ENCODE results near the gene OR8B3.

DNA sequence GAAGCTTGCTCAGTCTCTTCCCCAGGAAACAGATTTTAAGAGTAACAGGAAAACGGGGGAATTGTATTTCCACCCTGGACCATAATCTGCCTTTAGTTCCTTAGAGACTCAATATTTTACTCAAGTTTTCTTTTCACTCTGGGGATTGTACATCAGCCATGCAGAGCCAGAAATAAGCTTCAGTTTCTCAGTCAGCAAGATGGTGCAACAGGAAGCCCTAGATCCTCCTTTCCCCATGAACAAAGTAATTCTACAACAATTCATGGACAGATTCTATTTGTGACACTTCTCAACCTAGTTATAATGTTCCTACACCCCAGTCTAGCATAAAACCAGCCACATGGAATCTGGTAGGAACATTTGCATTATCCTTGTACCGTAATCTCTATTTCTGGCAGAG lies 39.3 kb downstream of the OR8B3 start:
- no peak for TF ChIP-seq POLR2AphosphoS5 (IDR thresholded peaks at IDR 0.05; ENCODE audit: low read depth)
- TF ChIP-seq EZH2phosphoT487 (IDR thresholded peaks at IDR 0.05; ENCODE audit: unreplicated experiment): no peak
- TF ChIP-seq, protein P1, sequence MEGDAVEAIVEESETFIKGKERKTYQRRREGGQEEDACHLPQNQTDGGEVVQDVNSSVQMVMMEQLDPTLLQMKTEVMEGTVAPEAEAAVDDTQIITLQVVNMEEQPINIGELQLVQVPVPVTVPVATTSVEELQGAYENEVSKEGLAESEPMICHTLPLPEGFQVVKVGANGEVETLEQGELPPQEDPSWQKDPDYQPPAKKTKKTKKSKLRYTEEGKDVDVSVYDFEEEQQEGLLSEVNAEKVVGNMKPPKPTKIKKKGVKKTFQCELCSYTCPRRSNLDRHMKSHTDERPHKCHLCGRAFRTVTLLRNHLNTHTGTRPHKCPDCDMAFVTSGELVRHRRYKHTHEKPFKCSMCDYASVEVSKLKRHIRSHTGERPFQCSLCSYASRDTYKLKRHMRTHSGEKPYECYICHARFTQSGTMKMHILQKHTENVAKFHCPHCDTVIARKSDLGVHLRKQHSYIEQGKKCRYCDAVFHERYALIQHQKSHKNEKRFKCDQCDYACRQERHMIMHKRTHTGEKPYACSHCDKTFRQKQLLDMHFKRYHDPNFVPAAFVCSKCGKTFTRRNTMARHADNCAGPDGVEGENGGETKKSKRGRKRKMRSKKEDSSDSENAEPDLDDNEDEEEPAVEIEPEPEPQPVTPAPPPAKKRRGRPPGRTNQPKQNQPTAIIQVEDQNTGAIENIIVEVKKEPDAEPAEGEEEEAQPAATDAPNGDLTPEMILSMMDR (conservative IDR thresholded peaks at IDR 0.05; ENCODE audit: low read depth in 2 of 2): no peak
- TF ChIP-seq, protein P2, sequence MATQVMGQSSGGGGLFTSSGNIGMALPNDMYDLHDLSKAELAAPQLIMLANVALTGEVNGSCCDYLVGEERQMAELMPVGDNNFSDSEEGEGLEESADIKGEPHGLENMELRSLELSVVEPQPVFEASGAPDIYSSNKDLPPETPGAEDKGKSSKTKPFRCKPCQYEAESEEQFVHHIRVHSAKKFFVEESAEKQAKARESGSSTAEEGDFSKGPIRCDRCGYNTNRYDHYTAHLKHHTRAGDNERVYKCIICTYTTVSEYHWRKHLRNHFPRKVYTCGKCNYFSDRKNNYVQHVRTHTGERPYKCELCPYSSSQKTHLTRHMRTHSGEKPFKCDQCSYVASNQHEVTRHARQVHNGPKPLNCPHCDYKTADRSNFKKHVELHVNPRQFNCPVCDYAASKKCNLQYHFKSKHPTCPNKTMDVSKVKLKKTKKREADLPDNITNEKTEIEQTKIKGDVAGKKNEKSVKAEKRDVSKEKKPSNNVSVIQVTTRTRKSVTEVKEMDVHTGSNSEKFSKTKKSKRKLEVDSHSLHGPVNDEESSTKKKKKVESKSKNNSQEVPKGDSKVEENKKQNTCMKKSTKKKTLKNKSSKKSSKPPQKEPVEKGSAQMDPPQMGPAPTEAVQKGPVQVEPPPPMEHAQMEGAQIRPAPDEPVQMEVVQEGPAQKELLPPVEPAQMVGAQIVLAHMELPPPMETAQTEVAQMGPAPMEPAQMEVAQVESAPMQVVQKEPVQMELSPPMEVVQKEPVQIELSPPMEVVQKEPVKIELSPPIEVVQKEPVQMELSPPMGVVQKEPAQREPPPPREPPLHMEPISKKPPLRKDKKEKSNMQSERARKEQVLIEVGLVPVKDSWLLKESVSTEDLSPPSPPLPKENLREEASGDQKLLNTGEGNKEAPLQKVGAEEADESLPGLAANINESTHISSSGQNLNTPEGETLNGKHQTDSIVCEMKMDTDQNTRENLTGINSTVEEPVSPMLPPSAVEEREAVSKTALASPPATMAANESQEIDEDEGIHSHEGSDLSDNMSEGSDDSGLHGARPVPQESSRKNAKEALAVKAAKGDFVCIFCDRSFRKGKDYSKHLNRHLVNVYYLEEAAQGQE (IDR thresholded peaks at IDR 0.05; ENCODE audit: unreplicated experiment): no peak
- TF ChIP-seq EZH2 (IDR thresholded peaks at IDR 0.05; ENCODE audit: low read depth, unreplicated experiment): no peak
- TF ChIP-seq CREB1 (CRISPR knock-in tag; IDR thresholded peaks at IDR 0.05; ENCODE audit: low read depth): no peak
- no peak for TF ChIP-seq STAT1 (IDR thresholded peaks at IDR 0.05; ENCODE audit: unreplicated experiment)
- no peak for TF ChIP-seq JUNB (IDR thresholded peaks at IDR 0.05; ENCODE audit: unreplicated experiment)
- TF ChIP-seq, protein P3, sequence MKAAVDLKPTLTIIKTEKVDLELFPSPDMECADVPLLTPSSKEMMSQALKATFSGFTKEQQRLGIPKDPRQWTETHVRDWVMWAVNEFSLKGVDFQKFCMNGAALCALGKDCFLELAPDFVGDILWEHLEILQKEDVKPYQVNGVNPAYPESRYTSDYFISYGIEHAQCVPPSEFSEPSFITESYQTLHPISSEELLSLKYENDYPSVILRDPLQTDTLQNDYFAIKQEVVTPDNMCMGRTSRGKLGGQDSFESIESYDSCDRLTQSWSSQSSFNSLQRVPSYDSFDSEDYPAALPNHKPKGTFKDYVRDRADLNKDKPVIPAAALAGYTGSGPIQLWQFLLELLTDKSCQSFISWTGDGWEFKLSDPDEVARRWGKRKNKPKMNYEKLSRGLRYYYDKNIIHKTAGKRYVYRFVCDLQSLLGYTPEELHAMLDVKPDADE (IDR thresholded peaks at IDR 0.05): no peak

Data from GM23338 (cell line).